ENCODE results near the gene DHRS2. TPM values are rescaled to one million over a fixed set of nuclear protein-coding genes. Genes with fewer than 3 reads are reported as not detected.
"Not testable (repeated sequence)": the region's sequence is repeated elsewhere in the genome, so short reads cannot be mapped to it uniquely, and the experiment has no call there.

DHRS2 gene, protein sequence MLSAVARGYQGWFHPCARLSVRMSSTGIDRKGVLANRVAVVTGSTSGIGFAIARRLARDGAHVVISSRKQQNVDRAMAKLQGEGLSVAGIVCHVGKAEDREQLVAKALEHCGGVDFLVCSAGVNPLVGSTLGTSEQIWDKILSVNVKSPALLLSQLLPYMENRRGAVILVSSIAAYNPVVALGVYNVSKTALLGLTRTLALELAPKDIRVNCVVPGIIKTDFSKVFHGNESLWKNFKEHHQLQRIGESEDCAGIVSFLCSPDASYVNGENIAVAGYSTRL
- total RNA-seq, result not detected
- not detected for polyA plus RNA-seq

DNA sequence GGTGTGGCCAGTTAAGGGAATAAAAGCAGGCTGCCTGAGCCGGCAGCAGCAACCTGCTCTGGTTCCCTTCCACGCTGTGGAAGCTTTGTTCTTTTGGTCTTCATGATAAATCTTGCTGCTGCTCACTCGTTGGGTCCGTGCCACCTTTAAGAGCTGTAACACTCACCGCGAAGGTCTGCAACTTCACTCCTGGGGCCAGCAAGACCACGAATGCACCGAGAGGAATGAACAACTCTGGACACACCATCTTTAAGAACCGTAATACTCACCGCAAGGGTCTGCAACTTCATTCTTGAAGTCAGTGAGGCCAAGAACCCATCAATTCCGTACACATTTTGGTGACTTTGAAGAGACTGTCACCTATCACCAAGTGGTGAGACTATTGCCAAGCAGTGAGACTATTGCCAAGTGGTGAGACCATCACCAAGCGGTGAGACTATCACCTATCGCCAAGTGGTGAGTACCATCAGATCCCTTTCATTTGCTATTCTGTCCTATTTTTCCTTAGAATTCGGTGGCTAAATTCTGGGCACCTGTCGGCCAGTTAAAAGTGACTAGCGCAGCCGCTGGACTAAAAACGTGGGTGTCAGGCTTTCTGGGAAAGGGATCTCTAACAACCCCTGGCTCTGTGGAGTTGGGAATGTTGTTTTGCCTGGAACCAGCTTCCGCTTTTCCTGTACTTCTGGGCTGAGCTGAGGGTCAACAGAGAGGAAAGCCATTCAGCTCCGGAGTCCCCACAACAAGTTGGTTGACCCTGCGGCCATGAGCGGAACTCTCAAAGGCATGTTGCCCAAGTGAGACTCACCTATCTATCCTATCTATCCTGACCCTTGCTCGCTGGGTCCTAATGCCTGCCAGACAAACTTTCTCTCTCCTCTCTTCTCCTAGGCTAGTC is at the start of gene DHRS2:
TSS of gene DHRS2 (plus strand) at position 48 of the 895 bp plus-strand sequence. CDS start 2,501 bp downstream, outside the sequence.
- no peak for DNase-seq
- Mint-ChIP-seq H3K9me3 (no peaks in the 10 kb centered on the region), H3K27me3 (no peaks in the 10 kb centered on the region), H3K27ac (no peak within 1 kb of the TSS), H3K4me1 (peaks cover 5 to 9% (median 6%) of the 10 kb centered on the region in 4 donors), H3K36me3 (no peaks in the 10 kb centered on the region), H3K4me3 (no peak within 1 kb of the TSS)
- Histone ChIP-seq H3K27ac (ENCODE audit: low read depth, low read length) (no peak within 1 kb of the TSS), H3K36me3 (ENCODE audit: insufficient read depth, low read length) (no peaks in the 10 kb centered on the region), H3K4me3 (ENCODE audit: low read length in 2 of 2) (no peak within 1 kb of the TSS), H3K9me3 (ENCODE audit: control insufficient read depth in 1 of 2, low read length in 2 of 2) (no peaks in the 10 kb centered on the region), H3K4me1 (ENCODE audit: insufficient read depth, low read length) (peaks cover 5% of the 10 kb centered on the region), H3K27me3 (ENCODE audit: insufficient read depth, low read length) (no peaks in the 10 kb centered on the region)
- CTCF ChIA-PET (ENCODE audit: partially characterized antibody), result no interaction called here
- intact Hi-C loops (cut with micrococcal nuclease), result loop anchor here (10.0 kb wide), 1 partner anchor 1038 kb away; no protein-coding TSS in a partner anchor
- POLR2A ChIA-PET (ENCODE audit: partially characterized antibody), result no interaction called here

DNA sequence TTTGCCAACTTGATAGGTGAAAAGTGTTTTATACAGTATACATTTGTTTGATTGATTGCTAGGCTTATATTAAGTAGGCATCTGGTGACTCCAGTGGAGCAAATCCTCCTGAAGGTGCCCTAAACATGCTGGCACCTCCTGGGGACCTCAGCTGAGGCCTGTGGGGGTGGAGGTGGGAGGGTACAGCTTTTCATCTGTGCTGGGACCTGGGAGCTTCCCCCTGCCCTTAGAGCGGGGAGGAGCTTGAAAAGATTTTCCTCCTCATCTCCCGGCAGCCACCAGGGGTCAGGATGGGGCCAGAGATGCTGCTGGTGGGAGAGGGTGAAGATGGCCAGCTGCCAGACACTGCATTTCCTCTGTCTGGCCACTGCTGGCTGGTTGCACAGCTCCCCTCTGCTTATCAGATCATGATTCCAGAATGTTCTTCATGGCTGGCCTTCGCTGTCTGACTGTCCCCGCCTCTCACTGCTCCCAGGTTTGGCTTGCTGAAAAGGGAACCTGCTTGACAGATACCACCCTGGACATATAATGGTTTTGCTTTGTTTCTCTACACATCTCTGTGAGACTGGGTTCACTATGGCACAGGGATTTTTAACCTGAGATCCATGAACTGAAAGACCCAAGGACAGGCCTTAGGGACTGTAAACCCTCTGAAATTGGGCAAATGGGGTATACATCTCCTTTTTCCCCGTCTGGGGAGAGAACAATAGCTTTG is 47.1 kb upstream of the DHRS2 start:
- H3K27ac Mint-ChIP-seq, result peak overlapping the region in 1 of 7 donors; percentile 50
- DNase-seq, result peak; percentile 77 to 80 (median 78)
- no peaks in the 10 kb centered on the region for H3K9me3 ChIP-seq (ENCODE audit: control insufficient read depth in 1 of 2, low read length in 2 of 2)
- ChIA-PET POLR2A (ENCODE audit: partially characterized antibody) (interaction anchor here (0.8 to 1.2 kb wide), 4 partner anchors 21 to 364 kb away, joined by 3 to 4 read pairs (median 4); partner anchors contain the start of gene DHRS4), CTCF (ENCODE audit: partially characterized antibody) (interaction anchor here (0.6 to 4.6 kb wide), 31 partner anchors 8 to 365 kb away, joined by 3 to 73 read pairs (median 5); partner anchors contain the start of gene DHRS4)
- H3K36me3 ChIP-seq (ENCODE audit: insufficient read depth, low read length), result no peaks in the 10 kb centered on the region
- H3K4me1 Mint-ChIP-seq, result peaks cover 4 to 11% (median 6%) of the 10 kb centered on the region in 4 donors
- no peaks in the 10 kb centered on the region for H3K36me3 Mint-ChIP-seq
- peak overlapping the region in 1 of 8 donors; percentile 46 for H3K4me3 Mint-ChIP-seq
- H3K4me3 ChIP-seq (ENCODE audit: low read length in 2 of 2), result no peak overlapping the region
- H3K27ac ChIP-seq (ENCODE audit: low read depth, low read length), result no peak overlapping the region
- H3K27me3 Mint-ChIP-seq, result peaks cover 7 to 16% of the 10 kb centered on the region in 2 donors
- intact Hi-C loops (cut with micrococcal nuclease), result loop anchor here (1.0 kb wide), 4 partner anchors 43 to 365 kb away; no protein-coding TSS in a partner anchor
- peaks cover 4% of the 10 kb centered on the region for H3K4me1 ChIP-seq (ENCODE audit: insufficient read depth, low read length)
- no peaks in the 10 kb centered on the region for H3K9me3 Mint-ChIP-seq
- H3K27me3 ChIP-seq (ENCODE audit: insufficient read depth, low read length), result no peaks in the 10 kb centered on the region

DNA sequence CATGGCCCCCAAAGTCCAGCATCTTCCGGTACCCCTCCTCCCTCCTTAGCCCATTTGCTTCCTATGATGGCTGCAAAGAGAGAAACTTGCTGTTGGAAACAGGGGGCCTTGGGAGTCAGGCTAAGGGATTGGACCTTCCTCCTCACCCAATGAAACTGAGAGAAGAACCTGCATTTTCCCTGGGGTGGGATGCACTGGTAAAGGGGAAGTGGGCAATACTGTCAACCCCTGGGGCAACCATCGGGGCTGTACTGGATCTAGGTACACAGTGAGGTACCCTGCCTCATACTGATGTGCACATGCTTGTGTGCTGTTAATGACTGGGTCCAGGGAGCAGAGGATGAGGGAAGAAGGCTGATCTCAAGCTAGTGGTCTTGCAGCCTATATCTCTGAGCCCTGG is 46.6 kb upstream of the DHRS2 start:
- H3K27me3 ChIP-seq (ENCODE audit: insufficient read depth, low read length), result no peaks in the 10 kb centered on the region
- Mint-ChIP-seq H3K9me3 (no peaks in the 10 kb centered on the region), H3K27me3 (peaks cover 7 to 15% of the 10 kb centered on the region in 2 donors), H3K4me1 (peaks cover 4 to 11% (median 6%) of the 10 kb centered on the region in 4 donors), H3K36me3 (no peaks in the 10 kb centered on the region), H3K27ac (peak overlapping the region in 1 of 7 donors; percentile 25), H3K4me3 (no peak overlapping the region)
- DNase-seq, result no peak
- no peak overlapping the region for H3K27ac ChIP-seq (ENCODE audit: low read depth, low read length)
- CTCF ChIA-PET (ENCODE audit: partially characterized antibody), result interaction anchor here (0.6 to 4.6 kb wide), 28 partner anchors 8 to 364 kb away, joined by 3 to 73 read pairs (median 5); partner anchors contain the start of gene DHRS4
- POLR2A ChIA-PET (ENCODE audit: partially characterized antibody), result interaction anchor here (1.0 to 1.1 kb wide), 2 partner anchors 21 to 364 kb away, joined by 3 to 4 read pairs; partner anchors contain the start of gene DHRS4
- intact Hi-C loops (cut with micrococcal nuclease), result loop anchor here (1.0 kb wide), 4 partner anchors 43 to 365 kb away; no protein-coding TSS in a partner anchor
- H3K9me3 ChIP-seq (ENCODE audit: control insufficient read depth in 1 of 2, low read length in 2 of 2), result no peaks in the 10 kb centered on the region
- no peaks in the 10 kb centered on the region for H3K36me3 ChIP-seq (ENCODE audit: insufficient read depth, low read length)
- no peak overlapping the region for H3K4me3 ChIP-seq (ENCODE audit: low read length in 2 of 2)
- H3K4me1 ChIP-seq (ENCODE audit: insufficient read depth, low read length), result peaks cover 4% of the 10 kb centered on the region

DNA sequence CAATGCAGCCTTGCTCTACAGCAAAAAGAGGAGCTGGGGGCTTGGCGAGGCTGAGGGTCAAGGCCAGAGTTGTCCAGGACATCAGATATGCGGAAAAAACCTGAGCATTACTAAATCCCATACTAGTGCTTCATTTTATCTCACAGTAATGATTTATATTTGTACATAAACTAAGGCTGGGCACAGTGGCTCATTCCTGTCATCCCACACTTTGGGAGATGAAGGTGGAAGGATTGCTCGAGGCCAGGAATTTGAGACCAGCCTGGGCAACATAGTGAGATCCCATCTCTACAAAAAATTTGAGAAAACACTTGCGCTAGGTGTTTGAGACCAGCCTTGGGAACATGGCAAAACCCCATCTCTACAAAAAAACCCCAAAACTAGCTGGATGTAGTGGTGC is 46.0 kb upstream of the DHRS2 start:
- Mint-ChIP-seq H3K36me3 (no peaks in the 10 kb centered on the region), H3K27ac (peak overlapping the region in 1 of 7 donors; percentile 24), H3K27me3 (peaks cover 7 to 15% of the 10 kb centered on the region in 2 donors), H3K9me3 (no peaks in the 10 kb centered on the region), H3K4me1 (peaks cover 4 to 11% (median 6%) of the 10 kb centered on the region in 4 donors), H3K4me3 (no peak overlapping the region)
- Histone ChIP-seq H3K27me3 (ENCODE audit: insufficient read depth, low read length) (no peaks in the 10 kb centered on the region), H3K9me3 (ENCODE audit: control insufficient read depth in 1 of 2, low read length in 2 of 2) (no peaks in the 10 kb centered on the region), H3K4me1 (ENCODE audit: insufficient read depth, low read length) (peaks cover 4% of the 10 kb centered on the region), H3K4me3 (ENCODE audit: low read length in 2 of 2) (no peak overlapping the region), H3K27ac (ENCODE audit: low read depth, low read length) (no peak overlapping the region), H3K36me3 (ENCODE audit: insufficient read depth, low read length) (no peaks in the 10 kb centered on the region)
- ChIA-PET CTCF (ENCODE audit: partially characterized antibody) (interaction anchor here (0.7 to 4.6 kb wide), 9 partner anchors 9 to 363 kb away, joined by 3 to 73 read pairs (median 20); partner anchors contain the start of gene DHRS4), POLR2A (ENCODE audit: partially characterized antibody) (no interaction called here)
- intact Hi-C loops (cut with micrococcal nuclease), result no loop called here
- no peak for DNase-seq

DNA sequence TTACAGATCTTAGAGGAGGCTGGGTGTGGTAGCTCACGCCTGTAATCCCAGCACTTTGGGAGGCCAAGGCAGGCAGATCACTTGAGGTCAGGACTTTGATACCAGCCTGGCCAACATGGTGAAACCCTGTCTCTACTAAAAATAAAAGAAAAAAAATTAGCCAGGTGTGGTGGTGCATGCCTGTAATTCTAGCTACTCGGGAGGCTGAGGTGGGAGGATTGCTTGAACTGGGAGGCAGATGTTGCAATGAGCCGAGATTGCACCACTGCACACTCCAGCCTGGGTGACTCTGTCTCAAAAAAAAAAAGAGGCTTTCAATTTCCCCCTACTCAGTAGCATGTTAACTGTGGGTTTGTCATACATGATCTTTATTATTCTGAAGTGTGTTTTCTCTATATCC is 42.0 kb upstream of the DHRS2 start:
- CTCF ChIA-PET (ENCODE audit: partially characterized antibody), result not testable (repeated sequence)

DNA sequence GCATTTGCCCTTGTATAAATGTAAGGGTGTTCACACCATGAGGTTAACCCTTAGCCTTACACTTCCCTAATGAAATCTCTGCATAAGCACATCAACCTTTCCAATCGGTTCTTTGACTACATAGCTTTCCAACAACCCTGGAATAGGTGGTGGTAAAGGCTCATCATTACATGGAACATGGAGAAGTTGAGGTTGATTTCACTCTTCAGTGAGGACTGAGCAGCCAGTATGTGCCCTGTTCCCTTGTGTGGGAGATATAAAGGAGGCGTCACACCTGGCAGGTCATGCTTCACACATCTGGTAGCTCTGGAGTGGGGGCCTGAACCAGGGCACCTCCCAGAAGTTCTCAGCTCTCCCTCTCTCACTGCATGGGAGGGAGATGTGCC is 35.8 kb upstream of the DHRS2 start:
- no peaks in the 10 kb centered on the region for H3K27me3 Mint-ChIP-seq
- Histone ChIP-seq H3K27ac (ENCODE audit: low read depth, low read length) (no peak overlapping the region), H3K9me3 (ENCODE audit: control insufficient read depth in 1 of 2, low read length in 2 of 2) (no peaks in the 10 kb centered on the region), H3K36me3 (ENCODE audit: insufficient read depth, low read length) (no peaks in the 10 kb centered on the region), H3K27me3 (ENCODE audit: insufficient read depth, low read length) (no peaks in the 10 kb centered on the region), H3K4me3 (ENCODE audit: low read length in 2 of 2) (no peak overlapping the region), H3K4me1 (ENCODE audit: insufficient read depth, low read length) (no peaks in the 10 kb centered on the region)
- intact Hi-C loops (cut with micrococcal nuclease), result no loop called here
- H3K4me1 Mint-ChIP-seq, result no peaks in the 10 kb centered on the region
- H3K4me3 Mint-ChIP-seq, result no peak overlapping the region
- ChIA-PET CTCF (ENCODE audit: partially characterized antibody) (interaction anchor here (2.5 to 3.0 kb wide), 3 partner anchors 11 to 32 kb away, joined by 7 to 10 read pairs (median 9); no protein-coding TSS in a partner anchor), POLR2A (ENCODE audit: partially characterized antibody) (no interaction called here)
- DNase-seq, result no peak
- peaks cover 0 to 11% of the 10 kb centered on the region in 2 donors for H3K36me3 Mint-ChIP-seq
- peaks cover 0 to 15% (median 4%) of the 10 kb centered on the region in 8 donors for H3K9me3 Mint-ChIP-seq
- H3K27ac Mint-ChIP-seq, result peak overlapping the region in 1 of 7 donors; percentile 14

More for the DNA sequence above, 42.0 kb upstream of the DHRS2 start:
- H3K27ac Mint-ChIP-seq; H3K4me3 Mint-ChIP-seq; H3K9me3 ChIP-seq (ENCODE audit: control insufficient read depth in 1 of 2, low read length in 2 of 2); H3K27me3 ChIP-seq (ENCODE audit: insufficient read depth, low read length); H3K27me3 Mint-ChIP-seq; H3K9me3 Mint-ChIP-seq; H3K4me1 Mint-ChIP-seq; H3K27ac ChIP-seq (ENCODE audit: low read depth, low read length); H3K4me1 ChIP-seq (ENCODE audit: insufficient read depth, low read length); H3K36me3 ChIP-seq (ENCODE audit: insufficient read depth, low read length); intact Hi-C loops (cut with micrococcal nuclease); DNase-seq; H3K36me3 Mint-ChIP-seq; POLR2A ChIA-PET (ENCODE audit: partially characterized antibody); H3K4me3 ChIP-seq (ENCODE audit: low read length in 2 of 2): not testable (repeated sequence)

All from CD4-positive, alpha-beta memory T cell (primary cell).